Left lung (tissue), 10 donors: ENCODE results near the gene AQP5. TPM values are rescaled to one million over a fixed set of nuclear protein-coding genes. Genes with fewer than 3 reads are reported as not detected.

Experiments used
- ATAC-seq: fragments of 200-7000 bp; cut with Tn5 transposase; one replicate; pipeline ENCODE4 v1.9.1; 2020; ENCODE audit warnings: moderate library complexity
- DNase-seq, 4 donors: peaks; one replicate each; pipeline ENCODE4 v3.0.0-alpha.2; 2013 to 2020
- H3K27ac ChIP-seq, 2 donors: fragments of 200-600 bp; sonication (generic) in 1 of 2; one replicate each; pipeline versions ENCODE4 v1.5.0 to v1.8.0; 2020 to 2021
- H3K27me3 ChIP-seq, 2 donors: fragments of 200-600 bp; sonication (generic) in 1 of 2; one replicate each; pipeline versions ENCODE4 v1.5.0 to v1.8.0; 2020 to 2021
- H3K36me3 ChIP-seq, 2 donors: fragments of 200-600 bp; sonication (generic) in 1 of 2; one replicate each; pipeline versions ENCODE4 v1.5.0 to v1.8.0; 2020 to 2021
- H3K4me1 ChIP-seq, 2 donors: fragments of 200-600 bp; one replicate each; pipeline ENCODE4 v1.8.0; 2021
- H3K4me3 ChIP-seq, 2 donors: fragments of 200-600 bp; sonication (generic) in 1 of 2; one replicate each; pipeline versions ENCODE4 v1.5.0 to v1.8.0; 2020 to 2021; ENCODE audit warnings: mild to moderate bottlenecking in 1 of 2
- H3K9me3 ChIP-seq, 2 donors: fragments of 200-600 bp; sonication (generic) in 1 of 2; one replicate each; pipeline versions ENCODE4 v1.5.0 to v1.8.0; 2020 to 2021
- CTCF ChIP-seq, 2 donors: fragments of 200-600 bp; sonication (generic) in 1 of 2; IDR thresholded peaks; one replicate each; pipeline versions ENCODE4 v1.5.0 to v1.8.0; 2021; ENCODE audit warnings: antibody characterized with exemption in 2 of 2
- intact Hi-C, 2 donors: fragments of 100-400 bp; cut with DNase I; formaldehyde crosslinking; loops; one replicate each; pipeline versions ENCODE4 v1.11.2 to v1.14.2; 2022
- polyA plus RNA-seq, 6 donors: library from polyadenylated mRNA; unstranded; fragments of 120-200 nt; gene quantifications; one replicate each; pipeline ENCODE4 v1.2.1, GENCODE V29; 2013; ENCODE audit not compliant: insufficient read length in 6 of 6
- total RNA-seq, 2 donors: library from RNA; stranded (reverse); fragmentation: NEBNext Ultra II Directional; extraction: Animal tissue kit (Norgen Biotek cat#: 25700); gene quantifications; one replicate each; pipeline ENCODE4 v1.2.1, GENCODE V29; 2021
- donor health status: DM: no; HTN: yes; CAD: no.
- donor health status: DM: no; HTN: no; CAD: no.

Gene AQP5
- total and polyA plus RNA-seq, 8 donors: 3.8 to 10.0 (median 7.1) TPM

GRCh38 chr12:49939307-49939706 lies 22.4 kb upstream of the AQP5 start:
- ATAC-seq (peak; percentile 33), DNase-seq (no peak)
- H3K4me3 ChIP-seq: no peak overlapping the region
- intact Hi-C loops: no loop called here
- TF ChIP-seq CTCF (IDR thresholded peaks at IDR 0.05): no peak
- H3K27ac ChIP-seq: no peak overlapping the region
- H3K36me3 ChIP-seq: no peaks in the 10 kb centered on the region
- no peaks in the 10 kb centered on the region for H3K9me3 ChIP-seq
- H3K27me3 ChIP-seq: no peaks in the 10 kb centered on the region
- H3K4me1 ChIP-seq: no peaks in the 10 kb centered on the region

- Histone ChIP-seq H3K36me3 (no peaks in the 10 kb centered on the region), H3K4me3 (no peak overlapping the region), H3K27me3 (no peaks in the 10 kb centered on the region), H3K27ac (no peak overlapping the region), H3K9me3 (no peaks in the 10 kb centered on the region), H3K4me1 (no peaks in the 10 kb centered on the region)
- no peak for TF ChIP-seq CTCF (IDR thresholded peaks at IDR 0.05)
- ATAC-seq: no peak
- no peak for DNase-seq
- intact Hi-C loops: loop anchor here in 1 of 2 donors (10.0 kb wide), 1 partner anchor 75 kb away; no protein-coding TSS in a partner anchor
These were observed 22.0 kb upstream of the AQP5 start for GRCh38 chr12:49939707-49940106.

- no peak for ATAC-seq
- intact Hi-C loops: loop anchor here in 1 of 2 donors (10.0 kb wide), 1 partner anchor 77 kb away; no protein-coding TSS in a partner anchor
- DNase-seq: peak in 1 of 4 donors; percentile 53
These were observed 19.8 kb upstream of the AQP5 start for GRCh38 chr12:49941556-49942511.

GRCh38 chr12:49942512-49942893 lies 19.2 kb upstream of the AQP5 start:
- no peak for DNase-seq
- intact Hi-C loops: loop anchor here in 1 of 2 donors (10.0 kb wide), 1 partner anchor 78 kb away; no protein-coding TSS in a partner anchor
- Histone ChIP-seq H3K4me3 (no peak overlapping the region), H3K27me3 (no peaks in the 10 kb centered on the region), H3K36me3 (no peaks in the 10 kb centered on the region), H3K4me1 (peaks cover 3 to 8% of the 10 kb centered on the region in 2 donors), H3K9me3 (no peaks in the 10 kb centered on the region), H3K27ac (no peak overlapping the region)
- TF ChIP-seq CTCF (IDR thresholded peaks at IDR 0.05): no peak
- ATAC-seq: no peak

More at GRCh38 chr12:49941556-49942511, 19.8 kb upstream of the AQP5 start:
- H3K4me1 ChIP-seq: peaks cover 3 to 8% of the 10 kb centered on the region in 2 donors
- H3K36me3 ChIP-seq: no peaks in the 10 kb centered on the region
- TF ChIP-seq CTCF (IDR thresholded peaks at IDR 0.05): no peak
- no peak overlapping the region for H3K27ac ChIP-seq
- H3K27me3 ChIP-seq: no peaks in the 10 kb centered on the region
- no peaks in the 10 kb centered on the region for H3K9me3 ChIP-seq
- H3K4me3 ChIP-seq: no peak overlapping the region
